DMS 273 treated with DMSO at 0.1 percent for 48 hours (cell line): Measurements from ENCODE around the gene MAF.

Experiments
- DNase-seq: peaks from one replicate; lab custom pipeline; 2025; lab: John Stamatoyannopoulos, UW

The MAF gene

GRCh38 chr16:79587897-79588296, 12.6 kb downstream of the MAF start:
- DNase-seq = no peak

GRCh38 chr16:79587296-79587695, 13.2 kb downstream of the MAF start:
- no peak for DNase-seq

GRCh38 chr16:79582789-79583188, 17.7 kb downstream of the MAF start:
- no peak for DNase-seq

GRCh38 chr16:79580453-79581191, 19.9 kb downstream of the MAF start:
- DNase-seq = no peak

- DNase-seq = no peak
Observed at GRCh38 chr16:79576602-79577001, 23.9 kb downstream of the MAF start.

GRCh38 chr16:79573884-79574283, 26.7 kb downstream of the MAF start:
- no peak for DNase-seq

GRCh38 chr16:79573071-79573470, 27.5 kb downstream of the MAF start:
- no peak for DNase-seq

GRCh38 chr16:79571903-79572535, 28.5 kb downstream of the MAF start:
- no peak for DNase-seq

- no peak for DNase-seq
Observed at GRCh38 chr16:79571065-79571902, 29.3 kb downstream of the MAF start.

- no peak for DNase-seq
Observed at GRCh38 chr16:79564671-79565107, 35.8 kb downstream of the MAF start.

- no peak for DNase-seq
Observed at GRCh38 chr16:79563921-79564320, 36.6 kb downstream of the MAF start.

- DNase-seq = no peak
Observed at GRCh38 chr16:79562166-79562823, 38.2 kb downstream of the MAF start.

GRCh38 chr16:79561729-79562128, 38.8 kb downstream of the MAF start:
- DNase-seq = no peak

GRCh38 chr16:79560923-79561322, 39.6 kb downstream of the MAF start:
- DNase-seq = no peak

- no peak for DNase-seq
Observed at GRCh38 chr16:79560318-79560717, 40.2 kb downstream of the MAF start.

- no peak for DNase-seq
Observed at GRCh38 chr16:79559532-79559931, 41.0 kb downstream of the MAF start.

- DNase-seq = no peak
Observed at GRCh38 chr16:79557421-79557820, 43.1 kb downstream of the MAF start.

GRCh38 chr16:79554912-79555311, 45.6 kb downstream of the MAF start:
- DNase-seq = no peak

GRCh38 chr16:79550373-79550772, 50.2 kb downstream of the MAF start:
- DNase-seq = no peak

GRCh38 chr16:79547085-79547484, 53.5 kb downstream of the MAF start:
- no peak for DNase-seq
